Naive thymus-derived CD4-positive, alpha-beta T cell (primary cell): ENCODE measurements around the gene ATP5MG. TPM values are rescaled to one million over a fixed set of nuclear protein-coding genes. Genes with fewer than 3 reads are reported as not detected.
A peak's percentile ranks its signal among the peaks of the same experiment; 100 is the strongest.

Experiments used
- ATAC-seq: fragments of 150-1000 bp; cut with Tn5 transposase; 2 replicates; pipeline ENCODE4 v1.10.0; 2021; ENCODE audit warnings: mild to moderate bottlenecking, moderate library complexity
- CTCF ChIA-PET: fragments of 350-600 bp; sonication (Branson Sonifier 250); formaldehyde crosslinking; loops from one replicate; lab custom pipeline; 2021; ENCODE audit warnings: antibody characterized with exemption; lab: Charles Lee
- POLR2A ChIA-PET: fragments of 350-600 bp; sonication (Branson Sonifier 250); formaldehyde crosslinking; loops from one replicate; lab custom pipeline; 2021; ENCODE audit warnings: antibody characterized with exemption, inconsistent platforms; lab: Charles Lee
- DNase-seq, 9 donors: peaks; one replicate each; pipeline versions ENCODE4 v3.0.0 to v3.0.0-alpha.2; 2020 to 2022; ENCODE audit warnings: mixed read lengths in 1 of 9
- H3K27ac ChIP-seq: one replicate; pipeline ENCODE4 v1.7.0; 2013; ENCODE audit warnings: mild to moderate bottlenecking, low read depth, low read length, moderate library complexity
- H3K27me3 ChIP-seq, 2 donors: one replicate each; pipeline ENCODE4 v1.7.0; 2013; ENCODE audit warnings: low read length in 2 of 2, mild to moderate bottlenecking in 2 of 2, moderate library complexity in 2 of 2; ENCODE audit not compliant: control insufficient read depth in 2 of 2, insufficient read depth in 2 of 2
- H3K36me3 ChIP-seq, 3 experiments: 1 replicate in 2 of 3; 2 replicates in 1 of 3; pipeline ENCODE4 v1.7.0; 2013; ENCODE audit warnings: low read length in 3 of 3, mild to moderate bottlenecking in 3 of 3, moderate library complexity in 1 of 3; ENCODE audit not compliant: insufficient read depth in 3 of 3, control insufficient read depth in 2 of 3
- H3K4me1 ChIP-seq, 2 donors: one replicate each; pipeline ENCODE4 v1.7.0; 2013; ENCODE audit warnings: low read length in 2 of 2, mild to moderate bottlenecking in 2 of 2, moderate library complexity in 1 of 2; ENCODE audit not compliant: control insufficient read depth in 2 of 2, insufficient read depth in 2 of 2
- H3K4me3 ChIP-seq: 2 replicates; pipeline ENCODE4 v1.7.0; 2013; ENCODE audit warnings: mild to moderate bottlenecking, low read length
- H3K9me3 ChIP-seq, 3 experiments: 1 replicate in 2 of 3; 2 replicates in 1 of 3; pipeline ENCODE4 v1.7.0; 2013; ENCODE audit warnings: low read length in 3 of 3; ENCODE audit not compliant: control insufficient read depth in 2 of 3
- H3K27ac Mint-ChIP-seq, 9 donors: one replicate each; pipeline ENCODE4 v1.8.0; 2020 to 2022; ENCODE audit warnings: mixed read lengths in 9 of 9, mild to moderate bottlenecking in 8 of 9, moderate library complexity in 5 of 9, inconsistent platforms in 2 of 9
- H3K27me3 Mint-ChIP-seq, 5 donors: one replicate each; pipeline ENCODE4 v1.8.0; 2021 to 2022; ENCODE audit warnings: mixed read lengths in 5 of 5, mild to moderate bottlenecking in 1 of 5
- H3K36me3 Mint-ChIP-seq, 5 donors: one replicate each; pipeline ENCODE4 v1.8.0; 2020 to 2022; ENCODE audit warnings: mixed read lengths in 5 of 5, mild to moderate bottlenecking in 3 of 5, inconsistent platforms in 1 of 5
- H3K4me1 Mint-ChIP-seq, 7 donors: one replicate each; pipeline ENCODE4 v1.8.0; 2020 to 2022; ENCODE audit warnings: mixed read lengths in 7 of 7, mild to moderate bottlenecking in 3 of 7, inconsistent platforms in 1 of 7
- H3K4me3 Mint-ChIP-seq, 10 donors: one replicate each; pipeline ENCODE4 v1.8.0; 2020 to 2022; ENCODE audit warnings: mild to moderate bottlenecking in 10 of 10, mixed read lengths in 10 of 10, moderate library complexity in 6 of 10, inconsistent platforms in 2 of 10
- H3K9me3 Mint-ChIP-seq, 11 donors: one replicate each; pipeline ENCODE4 v1.8.0; 2020 to 2022; ENCODE audit warnings: mixed read lengths in 11 of 11, mild to moderate bottlenecking in 4 of 11, inconsistent platforms in 1 of 11, moderate library complexity in 1 of 11
- intact Hi-C, 2 donors: fragments of 100-400 bp; cut with micrococcal nuclease; formaldehyde crosslinking; loops; one replicate each; pipeline ENCODE4 v1.15.1; 2023
- polyA plus RNA-seq, 2 donors: library from polyadenylated mRNA; unstranded; fragments of 300-500 nt; fragmentation: Illumina TruSeq; gene quantifications; one replicate each; pipeline ENCODE4 v1.2.3, GENCODE V29; 2021
- total RNA-seq, 6 experiments: library from RNA in 5 of 6; stranded (reverse) in 5 of 6; gene quantifications; 1 replicate in 5 of 6; 2 replicates in 1 of 6; pipeline ENCODE4 v1.2.3 and lab custom pipeline; 2021 to 2026

ATP5MG gene
- total and polyA plus RNA-seq, 7 experiments from 2014 or later: 140 to 842 (median 194) TPM

GRCh38 chr11:118379497-118379896 is 21.9 kb upstream of the ATP5MG start:
- Mint-ChIP-seq H3K36me3 (peaks cover 3 to 53% (median 29%) of the 10 kb centered on the region in 5 donors), H3K27ac (peak overlapping the region in 2 of 9 donors; percentile 33 to 67)
- CTCF ChIA-PET: no interaction called here

GRCh38 chr11:118380571-118380970 is 20.8 kb upstream of the ATP5MG start:
- POLR2A ChIA-PET: interaction anchor here (0.6 kb wide), 1 partner anchor 145 kb away, joined by 3 read pairs; no protein-coding TSS in a partner anchor
- DNase-seq (no peak), ATAC-seq (no peak)
- Mint-ChIP-seq H3K4me1 (peaks cover 0 to 4% (median 0%) of the 10 kb centered on the region in 7 donors), H3K27ac (peak overlapping the region in 1 of 9 donors; percentile 36), H3K27me3 (no peaks in the 10 kb centered on the region), H3K4me3 (no peak overlapping the region), H3K9me3 (no peaks in the 10 kb centered on the region), H3K36me3 (peaks cover 8 to 57% (median 30%) of the 10 kb centered on the region in 5 donors)
- no peaks in the 10 kb centered on the region for H3K27me3 ChIP-seq
- no peaks in the 10 kb centered on the region for H3K4me1 ChIP-seq
- H3K9me3 ChIP-seq: no peaks in the 10 kb centered on the region
- CTCF ChIA-PET: interaction anchor here (0.5 kb wide), 1 partner anchor 19 kb away, joined by 6 read pairs; no protein-coding TSS in a partner anchor
- no peak overlapping the region for H3K27ac ChIP-seq
- peaks cover 58 to 97% (median 62%) of the 10 kb centered on the region in 3 experiments for H3K36me3 ChIP-seq
- no peak overlapping the region for H3K4me3 ChIP-seq
- intact Hi-C loops: no loop called here

More at GRCh38 chr11:118379497-118379896, 21.9 kb upstream of the ATP5MG start:
- Histone ChIP-seq H3K9me3 (no peaks in the 10 kb centered on the region), H3K27ac (no peak overlapping the region), H3K4me1 (no peaks in the 10 kb centered on the region), H3K4me3 (no peak overlapping the region), H3K36me3 (peaks cover 52 to 97% (median 53%) of the 10 kb centered on the region in 3 experiments), H3K27me3 (no peaks in the 10 kb centered on the region)
- Mint-ChIP-seq H3K9me3 (no peaks in the 10 kb centered on the region), H3K27me3 (no peaks in the 10 kb centered on the region), H3K4me3 (no peak overlapping the region), H3K4me1 (peaks cover 0 to 4% (median 0%) of the 10 kb centered on the region in 7 donors)
- no peak for ATAC-seq
- POLR2A ChIA-PET: interaction anchor here (0.8 kb wide), 1 partner anchor 11 kb away, joined by 3 read pairs; no protein-coding TSS in a partner anchor
- no peak for DNase-seq
- intact Hi-C loops: no loop called here

- Histone ChIP-seq H3K9me3 (no peaks in the 10 kb centered on the region), H3K27me3 (no peaks in the 10 kb centered on the region), H3K4me1 (no peaks in the 10 kb centered on the region), H3K27ac (no peak overlapping the region), H3K36me3 (peaks cover 69 to 100% (median 84%) of the 10 kb centered on the region in 3 experiments), H3K4me3 (no peak overlapping the region)
- peak overlapping the region in 1 of 9 donors; percentile 43 for H3K27ac Mint-ChIP-seq
- ATAC-seq: no peak
- no peak overlapping the region for H3K4me3 Mint-ChIP-seq
- H3K27me3 Mint-ChIP-seq: no peaks in the 10 kb centered on the region
- intact Hi-C loops: no loop called here
- no peaks in the 10 kb centered on the region for H3K9me3 Mint-ChIP-seq
- ChIA-PET CTCF (no interaction called here), POLR2A (no interaction called here)
- H3K4me1 Mint-ChIP-seq: no peaks in the 10 kb centered on the region
- H3K36me3 Mint-ChIP-seq: peaks cover 18 to 65% (median 37%) of the 10 kb centered on the region in 5 donors
- DNase-seq: no peak
Observed at GRCh38 chr11:118382954-118383353, 18.5 kb upstream of the ATP5MG start.

- no peaks in the 10 kb centered on the region for H3K4me1 Mint-ChIP-seq
Observed at GRCh38 chr11:118383657-118384056, 17.7 kb upstream of the ATP5MG start.

GRCh38 chr11:118396097-118396501 is 5.3 kb upstream of the ATP5MG start:
- intact Hi-C loops: loop anchor here in 1 of 2 donors (1.0 to 5.0 kb wide), 2 partner anchors 42 to 194 kb away; no protein-coding TSS in a partner anchor
- Mint-ChIP-seq H3K27me3 (no peaks in the 10 kb centered on the region), H3K4me3 (peak overlapping the region in 3 of 10 donors; percentile 30 to 72 (median 55)), H3K27ac (peak overlapping the region; percentile 58 to 100 (median 97)), H3K4me1 (peaks cover 18 to 61% (median 29%) of the 10 kb centered on the region in 7 donors), H3K9me3 (no peaks in the 10 kb centered on the region), H3K36me3 (peaks cover 8 to 32% (median 21%) of the 10 kb centered on the region in 5 donors)
- Histone ChIP-seq H3K4me1 (peaks cover 26 to 43% of the 10 kb centered on the region in 2 donors), H3K36me3 (peaks cover 11 to 51% (median 13%) of the 10 kb centered on the region in 3 experiments), H3K9me3 (no peaks in the 10 kb centered on the region), H3K27me3 (no peaks in the 10 kb centered on the region), H3K4me3 (no peak overlapping the region), H3K27ac (peak overlapping the region; percentile 49)
- ATAC-seq: no peak
- POLR2A ChIA-PET: interaction anchor here (0.7 kb wide), 1 partner anchor 220 kb away, joined by 3 read pairs; the partner anchor contains the start of gene SCN2B
- peak in 1 of 9 donors; percentile 25 for DNase-seq
- CTCF ChIA-PET: no interaction called here

More at GRCh38 chr11:118383657-118384056, 17.7 kb upstream of the ATP5MG start:
- H3K27ac Mint-ChIP-seq: peak overlapping the region in 2 of 9 donors; percentile 13 to 47
- no peaks in the 10 kb centered on the region for H3K27me3 Mint-ChIP-seq
- intact Hi-C loops: no loop called here
- ChIA-PET CTCF (no interaction called here), POLR2A (no interaction called here)
- H3K9me3 ChIP-seq: no peaks in the 10 kb centered on the region
- H3K27ac ChIP-seq: no peak overlapping the region
- no peak overlapping the region for H3K4me3 ChIP-seq
- H3K9me3 Mint-ChIP-seq: no peaks in the 10 kb centered on the region
- H3K4me1 ChIP-seq: no peaks in the 10 kb centered on the region
- ATAC-seq: no peak
- no peak for DNase-seq
- peaks cover 18 to 62% (median 37%) of the 10 kb centered on the region in 5 donors for H3K36me3 Mint-ChIP-seq
- H3K27me3 ChIP-seq: no peaks in the 10 kb centered on the region
- H3K36me3 ChIP-seq: peaks cover 62 to 100% (median 79%) of the 10 kb centered on the region in 3 experiments
- H3K4me3 Mint-ChIP-seq: no peak overlapping the region

GRCh38 chr11:118397448-118397847 is 4.0 kb upstream of the ATP5MG start:
- Histone ChIP-seq H3K4me3 (no peak overlapping the region), H3K9me3 (no peaks in the 10 kb centered on the region), H3K4me1 (peaks cover 30 to 46% of the 10 kb centered on the region in 2 donors), H3K36me3 (peaks cover 9 to 46% (median 13%) of the 10 kb centered on the region in 3 experiments), H3K27me3 (no peaks in the 10 kb centered on the region), H3K27ac (peak overlapping the region; percentile 97)
- H3K4me1 Mint-ChIP-seq: peaks cover 27 to 63% (median 43%) of the 10 kb centered on the region in 7 donors
- peaks cover 0 to 2% (median 0%) of the 10 kb centered on the region in 5 donors for H3K27me3 Mint-ChIP-seq
- no peak for DNase-seq
- ChIA-PET POLR2A (interaction anchor here (0.6 to 4.1 kb wide), 7 partner anchors 22 to 93 kb away, joined by 3 to 31 read pairs (median 4); partner anchors contain the start of genes CD3E, KMT2A and UBE4A), CTCF (interaction anchor here (0.5 to 1.5 kb wide), 2 partner anchors 42 to 91 kb away, joined by 3 to 6 read pairs; no protein-coding TSS in a partner anchor)
- peak overlapping the region in 1 of 10 donors; percentile 41 for H3K4me3 Mint-ChIP-seq
- H3K27ac Mint-ChIP-seq: peak overlapping the region; percentile 74 to 100 (median 100)
- H3K36me3 Mint-ChIP-seq: peaks cover 8 to 34% (median 15%) of the 10 kb centered on the region in 5 donors
- no peak for ATAC-seq
- peaks cover 0 to 4% (median 0%) of the 10 kb centered on the region in 11 donors for H3K9me3 Mint-ChIP-seq
- intact Hi-C loops: loop anchor here in 1 of 2 donors (5.0 kb wide), 1 partner anchor 195 kb away; no protein-coding TSS in a partner anchor
